Measurements from ENCODE around the gene CST9. TPM values are rescaled to one million over a fixed set of nuclear protein-coding genes. Genes with fewer than 3 reads are reported as not detected.

The CST9 gene
- polyA plus RNA-seq, 2 of the 4 experiments (the other 2 are of a cell fraction) = not detected

GRCh38 chr20:23641936-23642751 is 36.4 kb upstream of the CST9 start (continued):
- TF ChIP-seq HOXB13 (CRISPR knock-in tag; IDR thresholded peaks at IDR 0.05; ENCODE audit: low read depth) = no peak

DNA sequence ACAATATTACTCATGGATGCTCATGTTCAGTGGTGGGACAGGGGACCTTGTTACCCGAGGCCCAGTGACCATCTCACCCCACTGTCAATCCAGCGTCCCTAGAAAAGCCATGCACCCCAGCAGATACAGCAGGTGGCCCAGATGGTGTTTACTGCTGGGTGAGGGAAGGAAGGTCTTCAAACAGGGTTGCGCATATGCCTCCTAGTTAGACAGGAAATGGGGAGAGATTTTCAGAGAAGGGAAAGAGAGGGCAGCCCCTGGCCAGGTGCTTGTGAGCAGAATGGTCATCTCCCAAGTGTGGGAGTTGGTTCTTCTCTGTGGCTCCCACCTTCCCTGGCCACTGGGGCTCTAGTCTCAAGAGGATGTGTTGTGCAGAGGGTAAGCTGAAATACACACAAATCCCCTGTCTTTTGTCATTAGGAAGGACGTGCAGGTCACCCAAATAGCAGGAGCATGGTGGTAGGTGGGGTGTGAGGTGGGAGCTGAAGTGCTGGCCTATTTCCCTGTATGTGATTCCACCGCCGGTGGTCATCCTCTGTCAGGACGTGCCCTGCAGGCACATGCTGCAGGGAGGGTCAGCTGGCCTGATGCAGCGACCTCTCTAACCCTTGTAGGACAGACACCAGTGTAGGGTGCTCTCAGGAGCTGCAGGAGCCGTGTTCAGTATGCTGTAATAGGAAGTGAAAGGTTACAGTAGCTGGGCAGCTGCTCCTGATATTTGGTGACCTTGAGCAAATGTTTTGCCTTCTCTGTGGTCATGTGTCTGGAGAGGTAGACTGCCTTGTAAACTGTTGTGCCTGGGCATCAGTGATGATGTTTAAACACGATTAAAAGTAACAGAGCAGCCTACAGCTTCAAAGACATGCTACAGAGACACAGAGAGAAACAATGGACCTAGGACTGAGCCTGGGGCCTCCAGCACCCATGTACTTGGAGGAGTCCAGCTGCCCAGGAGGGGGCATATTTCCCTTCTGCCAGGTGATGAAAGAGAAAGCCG is 35.3 kb upstream of the CST9 start:
- Histone ChIP-seq H3K4me3 (no peak overlapping the region), H3K9me3 (no peaks in the 10 kb centered on the region), H3K27ac (no peak overlapping the region), H3K4me1 (peaks cover 14% of the 10 kb centered on the region), H3K4me2 (no peak overlapping the region)
- ChIA-PET POLR2A (no interaction called here), CTCF (interaction anchor here (0.7 to 1.4 kb wide), 3 partner anchors 15 to 27 kb away, joined by 4 to 6 read pairs (median 4); no protein-coding TSS in a partner anchor)
- ATAC-seq (no peak), DNase-seq (ENCODE audit: low read depth in 1 of 2, low spot score in 1 of 2) (no peak), FAIRE-seq (no peak)
- no peak for TF ChIP-seq SREBF2 (IDR thresholded peaks at IDR 0.05)
- TF ChIP-seq RCOR1 (IDR thresholded peaks at IDR 0.05; ENCODE audit: low read depth, low read length) = no peak
- 78% methylated on average over 11 of the region's 11 CpGs for WGBS (ENCODE audit: missing lambda C conversion rate)

- FAIRE-seq (no peak), DNase-seq (ENCODE audit: low read depth in 1 of 2, low spot score in 1 of 2) (no peak), ATAC-seq (no peak)
- ChIA-PET CTCF (interaction anchor here (0.9 to 1.4 kb wide), 3 partner anchors 9 to 29 kb away, joined by 3 to 6 read pairs (median 5); no protein-coding TSS in a partner anchor), POLR2A (no interaction called here)
- Histone ChIP-seq H3K4me1 (peaks cover 15% of the 10 kb centered on the region), H3K4me3 (no peak overlapping the region), H3K4me2 (no peak overlapping the region), H3K9me3 (no peaks in the 10 kb centered on the region), H3K27ac (no peak overlapping the region)
- TF ChIP-seq ZFP36 (IDR thresholded peaks at IDR 0.05; ENCODE audit: borderline replicate concordance, partially characterized antibody) = no peak
- TF ChIP-seq FOSB (CRISPR knock-in tag; IDR thresholded peaks at IDR 0.05) = no peak
- TF ChIP-seq E2F6 (IDR thresholded peaks at IDR 0.05; ENCODE audit: borderline replicate concordance, low read depth) = no peak
- no peak for TF ChIP-seq USF2 (IDR thresholded peaks at IDR 0.05)
- no peak for TF ChIP-seq CBX8 (IDR thresholded peaks at IDR 0.05)
- TF ChIP-seq BCL3 (IDR thresholded peaks at IDR 0.05) = no peak
- no peak for TF ChIP-seq ATOH8 (CRISPR knock-in tag; IDR thresholded peaks at IDR 0.05; ENCODE audit: low read depth)
- no peak for TF ChIP-seq RARB (CRISPR knock-in tag; IDR thresholded peaks at IDR 0.05)
- no peak for TF ChIP-seq EHF (CRISPR knock-in tag; IDR thresholded peaks at IDR 0.05)
- no peak for TF ChIP-seq KDM5A (IDR thresholded peaks at IDR 0.05)
- TF ChIP-seq MAX (IDR thresholded peaks at IDR 0.05) = no peak
- TF ChIP-seq ZC3H11A (IDR thresholded peaks at IDR 0.05) = no peak
- TF ChIP-seq GATA3 (IDR thresholded peaks at IDR 0.05; ENCODE audit: borderline replicate concordance) = no peak
- TF ChIP-seq MYC (IDR thresholded peaks at IDR 0.05; ENCODE audit: borderline replicate concordance, low read length) = no peak
- no peak for TF ChIP-seq SREBF2 (IDR thresholded peaks at IDR 0.05)
- no peak for TF ChIP-seq RCOR1 (IDR thresholded peaks at IDR 0.05; ENCODE audit: low read depth, low read length)
- no peak for TF ChIP-seq BHLHE40 (IDR thresholded peaks at IDR 0.05; ENCODE audit: low read depth, low read length)
- TF ChIP-seq, protein P1, sequence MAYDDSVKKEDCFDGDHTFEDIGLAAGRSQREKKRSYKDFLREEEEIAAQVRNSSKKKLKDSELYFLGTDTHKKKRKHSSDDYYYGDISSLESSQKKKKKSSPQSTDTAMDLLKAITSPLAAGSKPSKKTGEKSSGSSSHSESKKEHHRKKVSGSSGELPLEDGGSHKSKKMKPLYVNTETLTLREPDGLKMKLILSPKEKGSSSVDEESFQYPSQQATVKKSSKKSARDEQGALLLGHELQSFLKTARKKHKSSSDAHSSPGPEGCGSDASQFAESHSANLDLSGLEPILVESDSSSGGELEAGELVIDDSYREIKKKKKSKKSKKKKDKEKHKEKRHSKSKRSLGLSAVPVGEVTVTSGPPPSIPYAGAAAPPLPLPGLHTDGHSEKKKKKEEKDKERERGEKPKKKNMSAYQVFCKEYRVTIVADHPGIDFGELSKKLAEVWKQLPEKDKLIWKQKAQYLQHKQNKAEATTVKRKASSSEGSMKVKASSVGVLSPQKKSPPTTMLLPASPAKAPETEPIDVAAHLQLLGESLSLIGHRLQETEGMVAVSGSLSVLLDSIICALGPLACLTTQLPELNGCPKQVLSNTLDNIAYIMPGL (CRISPR knock-in tag; IDR thresholded peaks at IDR 0.05; ENCODE audit: borderline replicate concordance) = no peak
- WGBS (ENCODE audit: missing lambda C conversion rate) = 75% methylated on average over 8 of the region's 8 CpGs
Observed at GRCh38 chr20:23640018-23640601, 34.4 kb upstream of the CST9 start.

All from A549 (cell line).